Mucosa of gallbladder (tissue), 1 donor: ENCODE results near the gene SFT2D2. TPM values are rescaled to one million over a fixed set of nuclear protein-coding genes. Genes with fewer than 3 reads are reported as not detected.

Experiments used
- DNase-seq: peaks from one replicate; pipeline ENCODE4 v3.0.0-alpha.2; 2020; ENCODE audit warnings: low spot score
- total RNA-seq: library from RNA; stranded (reverse); gene quantifications from one replicate; pipeline ENCODE4 v1.2.1, GENCODE V29; 2021
- donor health status: DM: no; HTN: no; CAD: no.

Gene SFT2D2
- total RNA-seq, 1 donor from 2014 or later, result 67.8 TPM

DNA sequence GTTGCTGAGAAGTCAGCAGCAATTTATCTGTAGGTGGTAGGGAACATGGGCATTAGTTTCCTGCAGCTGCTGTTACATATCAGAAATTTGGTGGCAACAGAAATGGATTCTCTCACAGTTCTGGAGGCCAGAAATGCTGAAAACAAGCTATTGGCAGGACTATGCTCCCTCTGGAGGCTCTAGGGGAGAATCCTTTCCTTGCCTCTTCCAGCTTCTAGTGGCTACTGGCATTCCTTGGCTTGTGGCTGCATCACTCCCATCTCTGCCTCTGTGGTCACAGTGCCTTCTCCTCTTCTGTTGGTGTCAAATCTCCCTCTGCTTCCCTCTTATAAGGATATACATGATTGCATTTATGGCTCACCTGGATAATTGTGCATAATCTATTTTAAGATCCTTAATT, 2.5 kb upstream of the SFT2D2 start:
- no peak for DNase-seq

DNA sequence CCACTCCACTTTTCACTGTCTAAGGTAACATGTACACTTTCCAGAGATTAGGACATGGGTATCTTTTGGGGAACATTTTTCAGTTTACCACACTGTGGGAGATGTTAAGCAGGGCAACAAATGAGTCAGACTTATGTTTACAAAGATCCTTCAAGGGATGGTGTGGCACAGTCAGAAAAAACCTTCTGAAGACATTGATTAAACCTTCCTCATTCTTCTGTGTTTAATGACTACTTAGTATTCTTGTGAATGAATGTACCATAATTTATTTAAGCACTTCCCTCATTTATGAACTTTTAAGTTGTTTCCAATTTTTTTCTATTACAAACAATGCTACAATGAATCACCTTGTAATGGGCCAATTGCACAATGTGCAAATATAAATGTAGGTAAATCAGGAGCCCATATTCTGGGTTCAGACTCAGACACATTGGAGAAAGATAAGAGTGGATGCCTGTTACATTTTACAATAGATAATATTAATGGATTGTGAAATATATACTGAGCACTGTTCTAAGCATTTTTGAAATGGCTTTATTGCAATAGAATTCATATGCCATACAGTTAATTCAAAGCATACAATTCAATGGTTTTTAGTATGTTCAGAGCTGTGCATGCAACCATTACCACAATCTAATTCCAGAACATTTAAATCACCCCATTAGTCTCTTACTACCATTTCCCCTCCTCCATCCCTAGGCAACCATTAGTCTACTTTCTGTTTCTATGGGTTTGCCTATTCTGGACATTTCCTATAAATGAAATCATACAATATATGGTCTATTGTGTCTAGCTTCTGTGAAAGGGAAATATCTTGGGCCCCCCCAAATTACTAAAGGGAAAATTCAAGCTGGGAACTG, 1.9 kb upstream of the SFT2D2 start:
- no peak for DNase-seq

DNA sequence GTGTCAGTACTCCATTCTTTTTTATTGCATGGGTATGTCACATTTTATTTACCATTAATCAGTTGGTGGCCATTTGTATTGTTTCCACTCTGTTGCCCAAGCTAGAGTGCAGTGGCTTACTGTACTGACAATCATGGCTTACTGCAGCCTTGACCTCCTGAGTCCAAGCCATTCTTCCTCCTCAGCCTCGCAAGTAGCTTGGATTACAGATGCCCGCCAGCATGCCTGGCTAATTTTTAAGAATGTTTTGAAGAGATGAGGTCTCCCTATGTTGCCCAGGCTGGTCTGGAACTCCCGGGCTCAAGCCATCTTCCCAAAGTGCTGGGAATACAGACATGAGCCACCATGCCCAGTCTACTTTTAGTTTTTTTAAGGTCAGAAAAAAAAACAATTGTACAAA, 813 bp upstream of the SFT2D2 start:
- no peak for DNase-seq

DNA sequence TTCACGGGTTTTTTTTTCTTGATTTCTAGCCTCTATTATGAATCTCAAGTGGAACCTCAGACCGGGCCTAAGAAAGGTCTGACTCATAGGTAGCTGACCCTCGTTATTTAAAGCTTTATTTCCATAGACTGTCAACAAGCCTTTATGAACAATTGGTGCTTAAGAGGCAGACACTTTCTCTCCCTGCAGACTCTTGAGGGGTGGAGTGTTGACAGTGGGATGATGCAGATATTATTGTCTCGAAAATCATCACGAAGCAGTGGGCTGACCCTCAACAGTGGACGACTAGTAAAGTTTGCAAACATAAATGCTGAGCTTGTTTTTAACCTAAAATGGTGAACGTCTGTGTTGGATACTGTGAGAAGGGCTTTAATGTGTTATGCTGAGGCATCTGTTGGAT, 1.8 kb downstream of the SFT2D2 start:
- DNase-seq, result no peak

DNA sequence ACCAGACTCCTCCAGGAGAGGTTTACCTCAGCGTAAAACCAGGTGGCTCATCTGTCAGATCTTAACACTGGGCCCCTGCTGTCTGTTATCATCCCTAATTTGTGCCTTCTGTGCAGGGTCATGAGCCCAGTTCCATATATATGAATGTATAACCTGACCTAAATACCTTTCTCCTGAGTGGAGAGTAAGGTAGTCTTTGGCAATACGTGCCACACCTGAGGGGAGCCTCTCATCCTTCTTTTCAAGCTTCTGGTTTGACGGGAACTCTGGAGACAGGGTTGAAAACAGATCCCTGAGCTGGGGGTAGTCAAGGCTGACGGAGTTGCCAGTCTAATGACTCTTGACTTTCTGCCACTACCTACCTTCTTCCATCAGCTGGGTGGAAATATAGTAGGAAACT, 4.1 kb downstream of the SFT2D2 start:
- no peak for DNase-seq

DNA sequence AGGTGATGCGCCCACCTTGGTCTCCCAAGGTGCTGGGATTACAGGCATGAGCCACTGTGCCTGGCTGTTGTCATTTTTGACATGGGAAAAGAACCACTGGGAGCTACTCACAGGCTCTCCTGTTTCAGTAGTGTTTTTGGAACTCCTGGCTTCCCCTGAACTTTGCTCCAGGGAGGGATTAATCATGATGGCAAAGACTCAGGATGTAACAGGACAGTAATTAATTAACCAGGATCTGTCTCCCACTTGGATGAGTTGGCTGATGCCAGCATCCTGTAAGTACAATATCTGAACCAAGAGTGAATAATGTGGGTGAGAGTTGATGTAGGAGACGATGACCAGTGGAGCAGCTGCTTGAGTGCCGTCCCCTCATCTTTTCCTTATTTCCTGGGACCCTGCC, 4.9 kb downstream of the SFT2D2 start:
- DNase-seq, result no peak

DNA sequence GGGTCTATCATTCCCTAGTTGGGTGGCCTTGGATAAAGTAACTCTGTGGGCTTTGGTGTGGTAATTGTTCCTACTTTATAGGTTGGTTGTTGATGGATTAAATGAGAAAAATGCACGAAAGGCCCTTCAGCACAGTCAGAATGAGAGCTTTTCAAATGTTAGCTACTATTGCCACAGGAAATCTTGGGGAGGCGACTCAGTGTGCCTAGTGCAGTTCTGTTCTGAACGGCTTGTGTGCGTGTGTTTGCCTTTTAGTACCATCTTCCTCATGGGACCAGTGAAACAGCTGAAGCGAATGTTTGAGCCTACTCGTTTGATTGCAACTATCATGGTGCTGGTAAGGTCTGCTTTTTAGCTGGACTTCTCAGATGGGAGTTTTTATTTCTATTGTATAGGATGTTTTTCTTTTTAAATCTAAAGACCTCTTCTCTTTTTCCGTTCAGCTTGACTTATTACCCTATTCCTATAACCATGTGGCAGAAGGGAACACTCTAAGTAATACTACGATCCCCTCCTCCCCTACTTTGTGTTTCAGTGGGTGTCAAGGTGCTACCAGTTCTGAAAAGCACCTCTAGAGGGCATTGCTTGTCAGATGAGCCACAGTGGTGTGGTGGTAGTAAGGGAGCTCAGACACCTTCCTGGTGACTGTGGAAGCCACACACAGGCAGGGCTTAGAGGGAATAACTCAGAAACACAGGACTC, 9.2 kb downstream of the SFT2D2 start:
- DNase-seq, result no peak

DNA sequence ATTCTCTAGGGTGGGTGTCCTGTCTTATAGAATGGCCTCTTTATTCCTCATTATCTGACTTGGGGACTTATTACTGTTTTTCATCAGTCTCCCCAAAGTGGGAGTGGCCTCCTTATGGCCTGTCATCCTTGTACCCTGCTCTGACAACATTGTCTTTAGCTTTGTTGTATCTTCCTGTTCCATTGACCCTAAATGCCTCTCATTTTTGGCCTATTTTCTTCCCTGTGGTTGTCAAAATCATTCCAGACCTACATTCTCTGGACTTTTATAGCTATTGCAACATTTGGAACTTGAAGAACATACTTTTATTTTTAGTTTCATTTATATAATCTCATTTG, 9.7 kb downstream of the SFT2D2 start:
- DNase-seq, result no peak

DNA sequence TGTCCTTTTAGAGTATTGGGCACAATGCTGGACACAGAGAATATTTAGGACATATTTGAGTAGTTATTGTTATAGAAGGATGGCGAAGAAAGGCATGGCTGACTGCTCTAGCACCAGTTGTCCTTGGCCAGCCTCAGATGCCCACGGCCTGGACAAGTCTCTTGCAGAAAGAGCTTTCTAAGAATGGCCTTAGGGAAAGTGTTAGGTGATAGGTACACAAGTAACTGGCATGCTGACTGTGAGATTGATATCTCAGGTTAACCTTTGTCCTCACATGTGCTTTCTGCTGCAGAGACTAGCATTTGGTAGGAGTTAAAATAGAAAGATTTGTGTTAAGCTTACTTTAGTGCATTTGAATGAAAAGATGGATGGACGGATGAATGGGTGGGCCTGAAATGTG, 10.1 kb downstream of the SFT2D2 start:
- no peak for DNase-seq

DNA sequence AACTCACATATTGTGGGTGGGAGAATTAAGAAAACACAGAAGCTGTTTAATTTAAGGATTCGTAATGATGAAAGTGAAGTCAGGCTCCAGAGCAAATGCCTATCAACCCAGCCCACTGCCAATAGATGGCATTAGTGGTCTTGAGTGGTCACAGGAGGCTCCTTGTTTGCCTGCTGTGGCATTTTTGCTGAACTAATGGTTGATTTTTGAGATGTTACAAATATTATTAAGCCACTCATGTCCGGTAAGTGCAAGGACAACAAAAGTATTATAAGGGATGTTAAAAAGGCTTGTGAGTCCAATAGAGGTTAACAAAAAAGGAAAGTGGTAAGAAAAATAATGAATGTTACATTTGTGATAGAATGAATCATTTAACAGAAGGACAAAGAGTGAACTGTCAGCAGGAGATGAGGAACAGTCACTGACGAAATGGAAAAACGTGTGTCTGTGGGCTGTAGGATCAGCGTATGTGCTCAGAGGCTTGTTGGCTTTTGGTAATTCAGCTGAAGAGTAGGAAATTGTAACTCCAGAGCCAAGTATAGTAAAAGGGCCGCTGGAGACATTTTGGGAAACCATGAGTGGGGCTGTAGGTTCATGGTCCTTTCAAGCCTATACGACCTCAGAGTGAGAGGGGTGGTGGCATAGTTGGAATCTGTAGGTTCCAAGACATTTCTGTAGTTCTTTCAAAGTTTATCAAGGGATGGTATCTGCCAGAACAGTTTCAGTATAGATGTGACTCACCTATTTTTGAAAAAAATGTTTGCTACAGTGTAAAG, 11.2 kb downstream of the SFT2D2 start:
- no peak for DNase-seq

DNA sequence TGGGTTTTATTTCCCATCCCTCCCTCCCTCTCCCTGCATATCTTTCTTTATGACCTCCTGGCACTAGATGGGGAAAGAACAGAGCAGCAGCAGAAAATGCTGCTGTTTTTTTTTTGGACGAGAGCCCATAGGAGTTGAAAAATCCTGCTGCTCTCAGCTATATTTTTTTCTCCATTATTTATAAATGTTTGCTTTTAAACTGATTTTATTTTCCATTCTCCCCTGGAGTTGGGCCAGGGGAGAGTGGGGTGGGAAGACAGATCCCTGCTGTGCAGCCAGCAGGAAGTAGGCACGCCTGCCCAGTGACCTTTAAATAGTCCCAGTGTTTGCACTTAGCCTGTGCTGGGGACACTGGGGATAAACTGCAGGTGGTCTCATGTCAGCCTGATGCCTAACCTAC, 17.4 kb downstream of the SFT2D2 start:
- DNase-seq, result peak; percentile 26

DNA sequence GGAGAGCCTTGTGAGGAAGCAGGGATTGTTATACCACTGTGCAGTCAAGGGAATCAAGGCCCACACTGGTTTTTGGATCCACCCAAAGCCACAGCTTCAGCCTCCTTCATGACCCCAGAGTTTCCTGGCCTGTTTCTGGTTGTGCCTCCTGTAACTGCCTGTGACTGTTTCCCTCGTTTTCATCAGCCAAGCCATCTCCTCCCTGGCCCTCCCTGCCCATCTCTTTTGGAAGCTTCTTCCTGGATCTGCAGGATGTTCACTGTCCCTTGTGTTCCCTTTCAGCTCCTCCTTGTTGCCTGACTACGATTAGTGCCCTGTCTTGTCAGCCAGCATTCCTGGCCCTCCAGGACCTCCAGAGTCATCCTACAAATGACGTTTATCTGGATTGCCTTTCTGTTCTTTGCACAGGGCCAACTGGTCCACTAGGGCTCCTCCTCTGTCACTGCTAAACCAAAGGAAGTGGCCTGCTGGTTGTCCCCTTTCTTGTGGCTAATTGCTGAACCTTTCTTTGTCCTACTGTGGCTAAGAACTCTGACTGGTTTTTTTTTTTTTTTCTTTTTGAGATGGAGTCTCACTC, 17.9 kb downstream of the SFT2D2 start:
- DNase-seq, result no peak

DNA sequence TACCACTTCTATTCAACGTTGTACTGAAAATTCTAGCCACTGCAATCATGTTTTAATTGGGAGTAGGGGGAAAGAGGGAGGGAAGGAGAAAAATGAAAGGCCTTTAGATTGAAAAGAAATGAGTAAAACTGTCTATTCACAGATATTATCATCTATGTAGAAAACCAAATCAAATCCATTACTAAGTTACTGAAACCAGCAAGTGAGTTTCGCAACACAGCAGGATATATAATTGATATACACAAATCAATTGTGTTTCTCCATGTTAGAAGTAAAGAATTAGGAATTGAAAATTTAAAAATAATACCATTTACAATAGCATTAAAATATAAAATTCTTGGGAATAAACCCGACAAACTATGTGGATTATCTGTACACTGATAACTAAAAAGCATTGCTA, 19.2 kb downstream of the SFT2D2 start:
- DNase-seq, result no peak

DNA sequence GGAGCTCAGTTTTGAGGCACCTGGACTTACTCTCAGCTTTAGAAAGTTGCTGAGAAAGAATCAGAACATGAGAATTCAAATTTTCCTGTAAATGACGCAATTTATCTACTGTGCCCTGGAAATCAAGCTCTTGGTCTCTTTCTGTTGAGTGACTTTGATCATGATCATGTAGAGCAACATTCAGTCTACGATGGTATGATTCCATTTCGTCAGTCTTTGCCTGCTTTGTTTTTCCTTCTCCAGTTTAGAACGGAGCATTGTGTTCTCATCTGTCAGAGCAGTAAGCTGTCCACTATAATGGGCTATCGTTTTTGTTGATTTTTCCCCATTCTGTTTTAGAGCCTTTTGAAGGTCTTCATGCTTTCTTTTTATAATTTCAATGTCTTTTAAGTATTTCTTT, 20.7 kb downstream of the SFT2D2 start:
- DNase-seq, result no peak

DNA sequence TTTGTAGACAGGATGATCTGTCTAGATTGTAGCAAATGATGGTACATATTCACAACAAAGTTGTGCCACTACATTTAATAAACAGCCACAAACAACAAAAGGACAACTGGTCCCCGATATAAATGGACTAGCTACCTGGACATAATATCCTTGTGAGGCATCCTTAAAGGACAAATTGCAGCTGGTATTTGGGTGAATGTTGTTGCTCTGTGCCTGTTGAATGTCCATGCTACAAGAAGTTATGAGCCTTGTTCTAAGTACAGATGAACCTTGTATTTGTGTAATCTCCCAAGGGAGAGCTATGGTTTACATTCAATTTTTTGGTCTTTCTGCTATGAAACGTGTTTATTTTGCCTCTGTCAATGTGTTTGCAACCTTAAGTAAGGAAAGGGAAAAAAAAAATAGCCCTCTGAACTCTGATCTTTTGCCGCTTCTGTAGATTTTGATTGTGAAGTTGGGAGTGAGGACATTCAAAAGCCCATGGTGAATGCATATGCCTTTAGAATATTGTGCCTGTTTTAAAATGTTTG, 26.5 kb downstream of the SFT2D2 start:
- no peak for DNase-seq

DNA sequence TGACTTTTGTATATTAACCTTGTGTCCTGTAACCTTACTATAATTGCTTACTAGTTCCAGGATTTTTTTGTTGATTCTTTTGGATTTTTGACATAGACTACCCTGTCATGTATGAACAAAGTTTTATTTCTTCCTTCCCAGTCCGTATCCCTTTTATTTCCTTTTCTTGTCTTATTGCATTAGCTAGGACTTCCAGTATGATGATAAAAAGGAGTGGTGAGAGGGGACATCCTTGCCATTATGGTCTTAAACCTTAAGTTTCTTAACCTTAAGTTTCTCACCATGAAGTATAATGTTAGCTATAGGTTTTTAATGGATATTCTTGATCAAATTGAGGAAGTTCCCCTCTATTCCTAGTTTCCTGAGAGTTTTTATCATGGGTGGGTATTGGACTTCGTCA, 30.4 kb downstream of the SFT2D2 start:
- DNase-seq, result no peak

DNA sequence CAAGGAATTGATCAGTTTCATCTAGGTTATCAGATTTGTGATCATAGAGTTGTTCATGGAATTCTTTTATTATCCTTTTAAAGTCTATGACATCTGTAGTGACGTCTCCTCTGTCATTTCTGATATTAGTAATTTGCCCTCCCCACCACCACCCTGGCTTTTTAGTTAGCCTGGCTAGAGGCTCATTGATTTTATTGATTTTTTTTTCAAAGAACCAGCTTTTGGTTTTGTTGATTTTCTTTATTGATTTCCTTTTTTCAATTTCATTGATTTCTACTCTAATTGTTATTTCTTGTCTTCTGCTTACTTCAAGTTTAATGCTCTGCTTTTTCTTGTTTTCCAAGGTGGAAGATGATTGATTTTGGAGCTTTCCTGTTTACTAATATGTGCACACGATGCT, 31.6 kb downstream of the SFT2D2 start:
- DNase-seq, result no peak

DNA sequence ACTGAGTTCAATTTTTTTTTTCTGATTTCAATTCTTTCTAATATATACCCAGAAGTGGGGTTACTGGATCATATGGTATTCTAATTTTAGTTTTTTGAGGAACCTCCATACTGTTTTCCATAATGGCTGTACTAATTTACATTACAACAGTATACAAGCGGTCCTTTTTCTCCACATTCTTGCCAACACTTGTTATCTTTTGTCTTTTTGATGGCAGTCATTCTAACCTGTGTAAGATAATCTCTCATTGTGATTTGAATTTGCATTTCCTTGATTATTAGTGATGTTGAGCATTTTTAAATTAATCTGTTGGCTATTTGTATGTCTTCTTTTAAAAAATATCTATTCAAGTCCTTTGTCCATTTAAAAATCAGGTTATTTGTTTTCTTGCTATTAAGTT, 33.8 kb downstream of the SFT2D2 start:
- DNase-seq, result no peak

DNA sequence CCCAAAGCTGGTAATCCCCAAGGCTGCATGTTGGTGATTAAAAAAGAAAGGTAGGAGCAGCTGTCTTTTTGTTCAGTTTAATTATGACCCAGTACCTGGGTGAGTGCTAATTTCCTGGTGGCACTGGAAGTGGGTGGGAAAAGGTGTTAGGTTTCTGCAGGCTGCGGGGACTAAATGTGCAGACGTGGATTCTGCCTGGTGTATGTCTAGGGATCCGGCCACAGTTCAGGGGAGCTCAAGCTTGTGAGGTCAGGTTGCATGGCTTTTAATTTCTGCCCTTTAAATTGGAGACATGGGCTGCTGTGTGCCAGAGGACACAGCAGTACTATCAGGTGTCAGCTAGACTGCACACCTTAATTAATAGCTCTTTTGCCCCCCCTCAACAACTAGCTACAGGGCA, 34.6 kb downstream of the SFT2D2 start:
- no peak for DNase-seq

DNA sequence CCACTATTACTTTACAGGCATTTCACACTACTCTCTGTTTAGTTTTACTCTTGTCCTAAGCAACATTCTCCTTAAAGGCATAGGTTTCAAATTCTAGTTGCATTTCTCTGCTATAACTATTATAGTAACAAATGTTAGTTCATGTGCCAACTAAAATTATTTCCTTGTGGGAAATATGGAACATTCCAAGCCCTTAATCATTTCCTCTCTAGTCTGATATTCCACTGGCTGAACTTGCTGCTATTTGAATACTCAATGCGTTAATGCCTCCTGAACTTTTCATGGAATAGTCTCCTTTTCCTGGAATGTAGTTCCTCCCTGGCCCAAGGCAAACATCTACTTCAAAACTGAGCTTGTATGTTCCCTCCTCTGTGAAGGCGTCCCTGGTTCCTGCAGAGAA, 35.6 kb downstream of the SFT2D2 start:
- DNase-seq, result no peak

DNA sequence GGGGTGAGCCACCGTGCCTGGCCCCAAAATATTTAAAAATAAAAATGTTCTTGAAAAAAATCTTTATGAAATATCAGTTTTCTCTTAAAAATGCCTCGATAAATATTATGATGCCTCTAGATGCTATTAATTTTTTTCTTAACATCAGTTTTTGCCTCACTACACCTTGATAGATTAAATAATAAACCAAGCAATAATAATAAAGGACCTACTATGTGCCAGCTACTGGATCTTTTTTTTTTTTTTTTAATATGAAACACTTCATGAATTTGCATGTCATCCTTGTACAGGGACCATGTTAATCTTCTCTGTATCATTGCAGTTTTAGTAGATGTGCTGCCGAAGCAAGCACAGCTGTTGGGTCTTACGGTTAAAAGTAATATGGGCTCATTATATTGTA, 37.3 kb downstream of the SFT2D2 start:
- DNase-seq, result no peak

DNA sequence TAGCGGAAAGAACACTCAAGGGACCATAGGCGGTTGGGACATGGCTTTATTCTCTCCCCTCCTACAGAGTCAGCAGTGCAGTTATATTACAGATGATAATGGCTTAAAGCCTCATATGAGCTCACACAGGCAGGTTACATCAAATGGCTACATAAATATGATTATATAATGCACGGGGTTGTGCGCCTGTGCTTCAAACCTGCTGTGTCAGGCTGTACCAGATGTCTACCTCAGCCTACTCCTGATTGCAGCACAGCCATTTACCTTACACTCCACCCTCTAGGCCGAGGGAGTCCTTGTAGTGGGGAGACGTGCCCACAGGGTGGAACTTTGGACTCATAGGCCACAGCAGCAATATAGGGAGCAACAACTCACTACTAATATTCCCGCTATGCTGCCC, 38.5 kb downstream of the SFT2D2 start:
- no peak for DNase-seq
